Measurements from ENCODE around the gene MYCBP2.
"Not testable (repeated sequence)": the region's sequence is repeated elsewhere in the genome, so short reads cannot be mapped to it uniquely, and the experiment has no call there.

MYCBP2 gene

DNA sequence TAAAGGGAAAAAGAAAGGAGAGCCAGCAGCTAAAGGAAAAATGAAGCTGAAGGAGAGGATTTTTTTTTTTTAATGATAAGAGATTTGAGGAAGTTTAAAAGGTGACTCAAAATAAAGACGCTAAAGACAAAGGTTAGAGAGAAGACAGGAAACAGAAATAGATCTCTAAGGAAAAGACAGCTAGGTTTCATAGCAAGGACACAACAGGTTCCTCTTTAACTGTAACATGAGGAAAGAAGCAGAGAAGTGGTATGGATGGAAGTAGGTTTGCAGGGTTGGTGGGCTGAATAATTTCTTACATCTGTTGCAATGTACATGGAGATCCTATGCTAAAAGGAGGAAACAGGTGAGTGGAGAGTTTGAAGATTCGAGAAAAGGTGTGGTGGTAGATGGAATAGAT lies 107.5 kb downstream of the MYCBP2 start:
- no peak overlapping the region for H3K4me3 ChIP-seq (ENCODE audit: insufficient read length, low read depth)
- no peaks in the 10 kb centered on the region for H3K27me3 ChIP-seq (ENCODE audit: insufficient read depth, insufficient read length)
- H3K9ac ChIP-seq (ENCODE audit: insufficient read length, low read depth): no peak overlapping the region
- peaks cover 6% of the 10 kb centered on the region for H3K36me3 ChIP-seq (ENCODE audit: insufficient read depth, insufficient read length, low read length)
- H3K4me1 ChIP-seq (ENCODE audit: insufficient read depth, insufficient read length): no peaks in the 10 kb centered on the region
- TF ChIP-seq YY1 (IDR thresholded peaks at IDR 0.05; ENCODE audit: insufficient read depth, insufficient read length) (no peak), ZNF274 (IDR thresholded peaks at IDR 0.05; ENCODE audit: low read depth, low read length) (no peak), SUZ12 (IDR thresholded peaks at IDR 0.05; ENCODE audit: extremely low read depth, insufficient read depth, insufficient read length) (no peak)
- DNase-seq (ENCODE audit: low read depth, low spot score): no peak
- H3K9me3 ChIP-seq (ENCODE audit: insufficient read depth, low read length): no peaks in the 10 kb centered on the region

DNA sequence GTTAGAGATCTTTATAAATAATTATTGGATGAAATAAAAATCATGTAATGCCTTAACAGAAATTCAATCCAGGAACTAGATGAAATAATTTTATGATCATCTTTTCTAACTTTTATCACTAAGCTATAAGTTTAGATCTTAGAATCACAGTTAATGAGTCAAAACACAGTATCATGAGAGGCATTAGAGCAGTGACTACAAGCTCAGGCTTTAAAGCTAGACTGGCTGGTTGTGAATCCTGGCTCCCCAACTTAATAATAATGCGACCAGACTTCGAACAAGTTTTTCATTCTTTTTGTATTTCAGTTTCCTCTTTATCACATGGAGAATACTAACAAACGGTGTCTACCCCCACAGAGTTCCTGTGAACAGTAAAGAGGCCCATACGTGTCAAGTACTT lies 108.6 kb downstream of the MYCBP2 start:
- H3K36me3 ChIP-seq (ENCODE audit: insufficient read depth, insufficient read length, low read length): peaks cover 9% of the 10 kb centered on the region
- H3K4me3 ChIP-seq (ENCODE audit: insufficient read length, low read depth): no peak overlapping the region
- TF ChIP-seq SUZ12 (IDR thresholded peaks at IDR 0.05; ENCODE audit: extremely low read depth, insufficient read depth, insufficient read length) (no peak), ZNF274 (IDR thresholded peaks at IDR 0.05; ENCODE audit: low read depth, low read length) (no peak), YY1 (IDR thresholded peaks at IDR 0.05; ENCODE audit: insufficient read depth, insufficient read length) (no peak)
- no peaks in the 10 kb centered on the region for H3K4me1 ChIP-seq (ENCODE audit: insufficient read depth, insufficient read length)
- no peak for DNase-seq (ENCODE audit: low read depth, low spot score)
- H3K9ac ChIP-seq (ENCODE audit: insufficient read length, low read depth): no peak overlapping the region
- no peaks in the 10 kb centered on the region for H3K27me3 ChIP-seq (ENCODE audit: insufficient read depth, insufficient read length)
- no peaks in the 10 kb centered on the region for H3K9me3 ChIP-seq (ENCODE audit: insufficient read depth, low read length)

DNA sequence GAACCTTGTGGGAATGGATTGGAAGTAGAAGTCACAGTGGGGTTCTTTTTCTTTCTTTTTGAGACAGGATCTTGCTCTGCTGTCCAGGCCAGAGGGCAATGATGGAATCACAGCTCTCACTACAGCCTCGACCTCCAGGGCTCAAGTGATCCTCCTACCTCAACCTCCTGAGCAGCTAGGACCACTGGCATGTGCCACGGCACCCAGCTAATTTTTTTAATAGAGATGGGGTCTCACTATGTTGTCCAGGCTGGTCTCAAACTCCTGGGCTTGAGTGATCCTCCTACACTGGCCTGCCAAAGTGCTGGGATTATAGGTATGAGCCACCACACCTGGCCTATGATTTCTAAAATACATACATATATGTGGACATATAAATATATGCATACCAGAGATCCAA lies 111.4 kb downstream of the MYCBP2 start:
- H3K4me1 ChIP-seq (ENCODE audit: insufficient read depth, insufficient read length): no peaks in the 10 kb centered on the region
- peaks cover 9% of the 10 kb centered on the region for H3K36me3 ChIP-seq (ENCODE audit: insufficient read depth, insufficient read length, low read length)
- H3K4me3 ChIP-seq (ENCODE audit: insufficient read length, low read depth): no peak overlapping the region
- DNase-seq (ENCODE audit: low read depth, low spot score): no peak
- no peaks in the 10 kb centered on the region for H3K27me3 ChIP-seq (ENCODE audit: insufficient read depth, insufficient read length)
- TF ChIP-seq YY1 (IDR thresholded peaks at IDR 0.05; ENCODE audit: insufficient read depth, insufficient read length): no peak
- no peak for TF ChIP-seq SUZ12 (IDR thresholded peaks at IDR 0.05; ENCODE audit: extremely low read depth, insufficient read depth, insufficient read length)
- TF ChIP-seq ZNF274 (IDR thresholded peaks at IDR 0.05; ENCODE audit: low read depth, low read length): no peak
- H3K9ac ChIP-seq (ENCODE audit: insufficient read length, low read depth): no peak overlapping the region
- H3K9me3 ChIP-seq (ENCODE audit: insufficient read depth, low read length): no peaks in the 10 kb centered on the region

DNA sequence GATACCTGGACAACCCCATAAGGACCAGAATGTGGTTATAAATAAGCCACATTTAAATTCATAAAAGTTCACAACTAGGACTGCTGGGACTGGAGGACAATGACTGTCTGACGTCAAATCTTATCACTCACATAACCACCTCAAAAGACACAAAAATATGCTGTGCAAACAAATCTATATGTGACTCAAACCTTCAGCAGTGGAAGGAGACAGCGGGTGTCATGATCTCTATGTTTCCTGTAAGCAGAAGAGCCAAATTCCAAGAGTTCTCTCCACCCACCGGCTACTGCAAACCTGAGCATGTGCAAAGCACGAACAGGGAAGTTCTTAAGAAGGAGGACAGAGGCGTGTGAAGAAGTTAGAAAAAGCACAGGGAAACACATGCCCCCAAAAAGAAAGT lies 113.2 kb downstream of the MYCBP2 start:
- Histone ChIP-seq H3K4me3 (ENCODE audit: insufficient read length, low read depth) (no peak overlapping the region), H3K27me3 (ENCODE audit: insufficient read depth, insufficient read length) (no peaks in the 10 kb centered on the region), H3K4me1 (ENCODE audit: insufficient read depth, insufficient read length) (no peaks in the 10 kb centered on the region), H3K9me3 (ENCODE audit: insufficient read depth, low read length) (no peaks in the 10 kb centered on the region), H3K36me3 (ENCODE audit: insufficient read depth, insufficient read length, low read length) (peaks cover 9% of the 10 kb centered on the region), H3K9ac (ENCODE audit: insufficient read length, low read depth) (no peak overlapping the region)
- TF ChIP-seq YY1 (IDR thresholded peaks at IDR 0.05; ENCODE audit: insufficient read depth, insufficient read length) (no peak), SUZ12 (IDR thresholded peaks at IDR 0.05; ENCODE audit: extremely low read depth, insufficient read depth, insufficient read length) (no peak), ZNF274 (IDR thresholded peaks at IDR 0.05; ENCODE audit: low read depth, low read length) (no peak)
- DNase-seq (ENCODE audit: low read depth, low spot score): no peak

DNA sequence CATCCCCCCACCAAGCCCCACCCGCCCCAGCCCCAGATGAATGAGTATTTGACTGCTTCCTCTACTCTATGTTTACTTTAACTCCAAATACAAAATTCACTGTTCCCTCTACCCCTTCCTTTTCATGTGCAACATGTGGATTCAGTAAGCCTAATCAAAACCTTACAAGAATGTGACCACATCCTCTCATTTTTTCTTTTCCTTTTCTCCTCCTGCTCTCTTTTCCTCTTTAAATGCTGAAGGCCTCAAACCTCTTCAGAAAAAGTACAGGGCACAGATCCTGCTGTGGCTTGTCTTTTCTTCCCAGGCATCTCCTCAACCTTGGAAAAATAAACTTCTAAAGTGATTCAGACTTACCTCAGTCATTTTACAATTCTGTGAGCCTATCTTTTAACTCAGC lies 119.0 kb downstream of the MYCBP2 start:
- Histone ChIP-seq H3K4me1 (ENCODE audit: insufficient read depth, insufficient read length) (no peaks in the 10 kb centered on the region), H3K9me3 (ENCODE audit: insufficient read depth, low read length) (no peaks in the 10 kb centered on the region), H3K36me3 (ENCODE audit: insufficient read depth, insufficient read length, low read length) (peaks cover 2% of the 10 kb centered on the region), H3K27me3 (ENCODE audit: insufficient read depth, insufficient read length) (no peaks in the 10 kb centered on the region), H3K4me3 (ENCODE audit: insufficient read length, low read depth) (no peak overlapping the region), H3K9ac (ENCODE audit: insufficient read length, low read depth) (no peak overlapping the region)
- no peak for DNase-seq (ENCODE audit: low read depth, low spot score)
- TF ChIP-seq ZNF274 (IDR thresholded peaks at IDR 0.05; ENCODE audit: low read depth, low read length) (no peak), YY1 (IDR thresholded peaks at IDR 0.05; ENCODE audit: insufficient read depth, insufficient read length) (no peak), SUZ12 (IDR thresholded peaks at IDR 0.05; ENCODE audit: extremely low read depth, insufficient read depth, insufficient read length) (no peak)

DNA sequence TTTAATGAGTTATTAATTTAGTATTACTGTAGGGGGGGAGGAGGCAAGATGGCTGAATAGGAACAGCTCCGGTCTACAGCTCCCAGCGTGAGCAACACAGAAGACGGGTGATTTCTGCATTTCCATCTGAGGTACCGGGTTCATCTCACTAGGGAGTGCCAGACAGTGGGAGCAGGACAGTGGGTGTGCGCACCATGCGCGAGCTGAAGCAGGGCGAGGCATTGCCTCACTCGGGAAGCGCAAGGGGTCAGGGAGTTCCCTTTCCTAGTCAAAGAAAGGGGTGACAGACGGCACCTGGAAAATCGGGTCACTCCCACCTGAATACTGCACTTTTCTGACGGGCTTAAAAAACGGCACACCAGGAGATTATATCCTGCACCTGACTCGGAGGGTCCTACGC lies 127.9 kb downstream of the MYCBP2 start:
- DNase-seq (ENCODE audit: low read depth, low spot score); H3K9me3 ChIP-seq (ENCODE audit: insufficient read depth, low read length); H3K4me3 ChIP-seq (ENCODE audit: insufficient read length, low read depth); H3K27me3 ChIP-seq (ENCODE audit: insufficient read depth, insufficient read length); H3K36me3 ChIP-seq (ENCODE audit: insufficient read depth, insufficient read length, low read length); H3K4me1 ChIP-seq (ENCODE audit: insufficient read depth, insufficient read length); H3K9ac ChIP-seq (ENCODE audit: insufficient read length, low read depth): not testable (repeated sequence)

DNA sequence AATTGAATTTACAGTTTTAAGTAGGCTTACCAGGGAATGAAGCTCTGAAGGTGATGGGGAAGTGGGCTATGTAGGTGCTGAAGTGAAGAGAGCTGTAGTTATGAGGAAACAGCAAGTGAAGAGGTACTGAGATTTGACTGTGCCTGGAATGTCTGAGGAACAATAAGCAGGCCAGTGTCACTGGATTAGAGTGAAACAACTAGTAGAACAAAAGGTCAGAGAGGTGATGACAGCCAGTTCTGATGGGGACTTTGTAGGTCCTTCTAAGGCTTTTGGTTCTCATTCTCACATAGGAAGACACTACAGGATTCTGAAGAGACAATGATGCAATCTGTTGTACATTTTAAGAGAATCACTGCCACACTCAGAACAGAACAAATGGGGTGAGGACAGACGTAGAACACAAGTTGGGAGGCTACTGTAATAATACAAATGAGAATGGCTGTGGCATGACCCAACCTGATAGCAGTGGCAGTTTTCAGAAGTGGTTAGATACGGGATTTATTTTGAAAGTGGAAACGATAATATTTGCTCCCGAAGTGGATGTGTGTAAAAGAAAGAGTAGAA lies 130.8 kb downstream of the MYCBP2 start:
- TF ChIP-seq YY1 (IDR thresholded peaks at IDR 0.05; ENCODE audit: insufficient read depth, insufficient read length) (no peak), SUZ12 (IDR thresholded peaks at IDR 0.05; ENCODE audit: extremely low read depth, insufficient read depth, insufficient read length) (no peak), ZNF274 (IDR thresholded peaks at IDR 0.05; ENCODE audit: low read depth, low read length) (no peak)
- Histone ChIP-seq H3K4me3 (ENCODE audit: insufficient read length, low read depth) (no peak overlapping the region), H3K27me3 (ENCODE audit: insufficient read depth, insufficient read length) (no peaks in the 10 kb centered on the region), H3K9ac (ENCODE audit: insufficient read length, low read depth) (no peak overlapping the region), H3K9me3 (ENCODE audit: insufficient read depth, low read length) (peaks cover 7% of the 10 kb centered on the region; the same call in 1 of the 2 replicates), H3K4me1 (ENCODE audit: insufficient read depth, insufficient read length) (no peaks in the 10 kb centered on the region), H3K36me3 (ENCODE audit: insufficient read depth, insufficient read length, low read length) (peaks cover 7% of the 10 kb centered on the region)
- DNase-seq (ENCODE audit: low read depth, low spot score): no peak
